ENCODE results near the gene TTC39C. TPM values are rescaled to one million over a fixed set of nuclear protein-coding genes. Genes with fewer than 3 reads are reported as not detected.

Gene TTC39C
- total and polyA plus RNA-seq, 2 of the 8 experiments (the other 6 are each of a cell fraction or from before 2014, with no cell fraction given) = 8.1 to 79.1 TPM

DNA sequence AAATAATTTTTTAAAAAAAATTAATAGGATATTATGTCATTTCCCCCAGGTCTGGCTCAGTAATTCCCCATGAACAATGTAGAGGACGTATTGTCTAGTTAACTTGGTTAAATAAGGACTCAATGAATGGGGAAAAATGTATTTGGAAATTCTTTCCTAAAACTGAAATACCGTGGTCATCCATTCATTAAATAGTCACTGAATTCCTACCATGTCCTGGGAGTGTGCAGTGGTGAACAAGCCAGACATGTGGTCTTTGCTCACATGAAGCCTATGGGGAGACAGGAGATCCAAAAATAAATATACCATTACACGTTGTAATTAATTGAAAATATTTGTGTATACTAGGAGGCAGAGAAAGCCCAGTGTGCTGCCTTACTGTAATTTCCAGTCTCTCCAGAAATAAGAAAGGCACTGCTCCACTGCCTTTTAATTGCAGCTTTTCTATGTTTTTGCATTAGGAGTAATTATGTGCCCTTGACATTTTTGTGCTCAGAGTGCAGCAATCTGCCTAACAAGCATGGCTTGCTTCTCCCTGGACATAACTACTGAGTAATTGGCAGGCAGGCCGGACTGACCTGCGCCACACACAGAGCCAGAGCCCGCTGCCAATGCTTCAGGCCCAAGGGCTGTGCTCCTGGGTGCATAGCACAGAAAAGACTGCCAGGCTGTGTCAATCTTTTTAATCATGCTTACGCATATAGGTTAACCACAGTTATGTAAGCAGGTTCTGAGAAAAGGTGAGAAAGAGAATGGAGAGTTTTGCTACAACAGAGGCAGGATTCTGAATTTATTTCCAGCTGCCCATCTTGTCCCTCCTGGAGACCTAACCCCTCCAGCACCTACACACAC is 22.2 kb upstream of the TTC39C start:
- Histone ChIP-seq H2BK120ac (replicated peaks; ENCODE audit: low read depth, low read length) (no peak overlapping the region), H3K79me1 (ENCODE audit: low read depth, low read length) (no peaks in the 10 kb centered on the region), H2BK5ac (ENCODE audit: low read depth, low read length) (no peak overlapping the region), H3K4me2 (ENCODE audit: insufficient read depth in 1 of 2, low read depth in 2 of 2, low read length in 2 of 2) (no peak overlapping the region), H4K5ac (ENCODE audit: insufficient read length, low read depth, low read length) (no peak overlapping the region), H3K9me3 (ENCODE audit: insufficient read depth in 2 of 2, low read depth in 1 of 2, low read length in 1 of 2) (no peaks in the 10 kb centered on the region), H3K27ac (ENCODE audit: low read depth, low read length) (no peak overlapping the region), H3K9ac (replicated peaks in 1 of 4; ENCODE audit: extremely low read depth in 1 of 4, low read depth in 3 of 4, low read length in 3 of 4) (no peak overlapping the region), H2AK5ac (ENCODE audit: low read depth, low read length) (no peak overlapping the region), H3K4me1 (replicated peaks in 1 of 4; ENCODE audit: control insufficient read depth in 3 of 4, insufficient read depth in 4 of 4, low read length in 3 of 4) (peaks cover 0 to 3% (median 0%) of the 10 kb centered on the region in 4 experiments; a peak in 1 of 7 replicates), H2BK20ac (ENCODE audit: low read length) (no peak overlapping the region), H3K4ac (replicated peaks; ENCODE audit: insufficient read length, low read depth, low read length) (no peak overlapping the region), H3K23me2 (ENCODE audit: low read depth, low read length) (no peaks in the 10 kb centered on the region), H4K8ac (ENCODE audit: extremely low read depth, insufficient read depth, low read length) (no peak overlapping the region), H3K18ac (ENCODE audit: extremely low read depth, low read length) (no peak overlapping the region), H2BK12ac (ENCODE audit: low read depth, low read length) (no peak overlapping the region), H3K79me2 (ENCODE audit: control insufficient read depth in 1 of 2, insufficient read depth in 2 of 2, low read length in 2 of 2) (no peaks in the 10 kb centered on the region), H3K56ac (replicated peaks; ENCODE audit: insufficient read length, low read depth, low read length) (no peak overlapping the region), H4K20me1 (replicated peaks in 1 of 2; ENCODE audit: control insufficient read depth in 1 of 2, insufficient read depth in 2 of 2, low read length in 2 of 2) (no peaks in the 10 kb centered on the region), H3K14ac (ENCODE audit: insufficient read length) (no peak overlapping the region), H3K23ac (ENCODE audit: insufficient read length) (no peak overlapping the region), H3K27me3 (replicated peaks in 1 of 4; ENCODE audit: control insufficient read depth in 3 of 4, extremely low read depth in 1 of 4, insufficient read depth in 3 of 4, low read length in 3 of 4) (no peaks in the 10 kb centered on the region), H2AFZ (ENCODE audit: low read length) (no peak overlapping the region), H3K36me3 (ENCODE audit: control insufficient read depth in 2 of 4, insufficient read depth in 4 of 4, low read length in 3 of 4) (no peaks in the 10 kb centered on the region), H4K91ac (replicated peaks; ENCODE audit: insufficient read length, low read length) (no peak overlapping the region), H2BK15ac (ENCODE audit: low read length) (no peak overlapping the region), H3K4me3 (ENCODE audit: extremely low read depth in 1 of 4, insufficient read depth in 2 of 4, low read depth in 3 of 4, low read length in 4 of 4) (no peak overlapping the region)
- ChIA-PET CTCF (ENCODE audit: partially characterized antibody) (interaction anchor here (1.6 kb wide), 1 partner anchor 74 kb away, joined by 4 read pairs; no protein-coding TSS in a partner anchor), POLR2A (ENCODE audit: partially characterized antibody) (no interaction called here)
- 85% methylated on average over 7 of the region's 7 CpGs; no CpG with 5 or more reads in 1 of the 2 experiments for WGBS, 2 experiments (ENCODE audit: extremely low coverage in 1 of 2, insufficient coverage in 1 of 2, insufficient read length in 1 of 2, insufficient replicate concordance in 2 of 2, low coverage in 1 of 2, low lambda C conversion rate in 2 of 2, missing lambda C conversion rate in 1 of 2)
- FAIRE-seq = no peak
- DNase-seq (ENCODE audit: low read depth in 1 of 2, low spot score in 2 of 2) = no peak
- TF ChIP-seq KDM1A (IDR thresholded peaks at IDR 0.05; ENCODE audit: borderline replicate concordance, low read length) = no peak
- TF ChIP-seq RXRA (IDR thresholded peaks at IDR 0.05; ENCODE audit: insufficient read depth, low read depth, low read length) = no peak
- no peak for TF ChIP-seq JUN (IDR thresholded peaks at IDR 0.05; ENCODE audit: low read depth, low read length)
- no peak for TF ChIP-seq RNF2 (IDR thresholded peaks at IDR 0.05; ENCODE audit: borderline replicate concordance, low read depth, low read length, missing control alignments, poor library complexity, severe bottlenecking)

All from H1 (cell line).